PC-9 (cell line): ENCODE results near the gene ZNRF3. TPM values are rescaled to one million over a fixed set of nuclear protein-coding genes. Genes with fewer than 3 reads are reported as not detected.

Source experiments
- BruUV-seq: library from RNA; stranded (reverse); fragments of 400-500 nt; replicated peaks from 2 replicates; lab custom pipeline; 2021; lab: Mats Ljungman, UMichigan
- CTCF ChIA-PET: fragments of 300-600 bp; sonication (Branson Sonifier 250); formaldehyde crosslinking; loops from one replicate; lab custom pipeline; 2022; ENCODE audit warnings: antibody characterized with exemption; lab: Charles Lee
- POLR2A ChIA-PET: fragments of 300-600 bp; sonication (Branson Sonifier 250); formaldehyde crosslinking; loops from one replicate; lab custom pipeline; 2022; ENCODE audit warnings: antibody characterized with exemption; ENCODE audit not compliant: unreplicated experiment; lab: Charles Lee
- DNase-seq, 2 experiments: peaks; one replicate each; pipeline versions ENCODE4 v3.0.0 to v3.0.0-alpha.2; 2015 to 2022; ENCODE audit warnings: mixed read lengths in 1 of 2
- H2AFZ ChIP-seq: fragments of 200-600 bp; sonication (generic); 2 replicates; pipeline ENCODE4 v1.8.1; 2017; ENCODE audit warnings: antibody characterized with exemption
- H3F3A ChIP-seq: fragments of 200-600 bp; sonication (generic); 2 replicates; pipeline ENCODE4 v1.8.1; 2017; ENCODE audit warnings: antibody characterized with exemption, mild to moderate bottlenecking, low read depth; ENCODE audit not compliant: insufficient read depth
- H3K27ac ChIP-seq: fragments of 200-600 bp; sonication (generic); 2 replicates; pipeline ENCODE4 v1.6.1; 2016; ENCODE audit warnings: mixed run types
- H3K27me3 ChIP-seq: fragments of 200-600 bp; sonication (generic); 2 replicates; pipeline ENCODE4 v1.6.1; 2016; ENCODE audit warnings: low read depth, mixed run types; ENCODE audit not compliant: insufficient read depth
- H3K36me3 ChIP-seq: fragments of 200-600 bp; sonication (generic); 2 replicates; pipeline ENCODE4 v1.6.1; 2016; ENCODE audit warnings: low read depth, mixed run types
- H3K4me1 ChIP-seq: fragments of 200-600 bp; sonication (generic); replicated peaks from 2 replicates; pipeline ENCODE4 v1.6.1; 2016; ENCODE audit warnings: mixed run types; ENCODE audit not compliant: insufficient read depth
- H3K4me2 ChIP-seq: fragments of 200-600 bp; sonication (generic); 2 replicates; pipeline ENCODE4 v1.6.1; 2017; ENCODE audit warnings: mixed run types
- H3K4me3 ChIP-seq: fragments of 200-600 bp; sonication (generic); 2 replicates; pipeline ENCODE4 v1.6.1; 2016; ENCODE audit warnings: mixed run types
- H3K79me2 ChIP-seq: fragments of 200-600 bp; sonication (generic); 2 replicates; pipeline ENCODE4 v1.6.1; 2017; ENCODE audit warnings: low read depth, mixed run types
- H3K9me2 ChIP-seq: fragments of 200-600 bp; sonication (generic); 2 replicates; pipeline ENCODE4 v1.8.1; 2017; ENCODE audit warnings: mild to moderate bottlenecking; ENCODE audit not compliant: insufficient read depth
- H3K9me3 ChIP-seq: fragments of 200-600 bp; sonication (generic); 2 replicates; pipeline ENCODE4 v1.8.1; 2016; ENCODE audit warnings: low read depth; ENCODE audit not compliant: insufficient read depth
- H4K20me1 ChIP-seq: fragments of 200-600 bp; sonication (generic); 2 replicates; pipeline ENCODE4 v1.8.1; 2017; ENCODE audit not compliant: insufficient read depth
- CTCF ChIP-seq: fragments of 200-600 bp; sonication (generic); conservative IDR thresholded peaks from 2 replicates; pipeline ENCODE4 v1.6.1; 2017; ENCODE audit warnings: mixed run types, antibody characterized with exemption, mild to moderate bottlenecking, moderate library complexity
- EZH2 ChIP-seq: fragments of 200-600 bp; sonication (generic); IDR thresholded peaks from 2 replicates; pipeline ENCODE4 v1.8.0; 2017; ENCODE audit warnings: antibody characterized with exemption, low read depth
- intact Hi-C: fragments of 100-400 bp; cut with micrococcal nuclease; formaldehyde crosslinking; loops from one replicate; pipeline ENCODE4 v1.10.0; 2022; ENCODE audit not compliant: unreplicated experiment
- total RNA-seq: library from RNA; stranded (reverse); gene quantifications from 2 replicates; pipeline ENCODE4 v1.2.3, GENCODE V29; 2021

ZNRF3 gene
- total RNA-seq, 1 experiment from 2014 or later: 5.2 TPM

GRCh38 chr22:29044657-29045176, 161.3 kb downstream of the ZNRF3 start:
- H3F3A ChIP-seq: peaks cover 17% of the 10 kb centered on the region
- H2AFZ ChIP-seq: no peak overlapping the region
- no peak overlapping the region for H3K4me3 ChIP-seq
- no peak for DNase-seq
- H3K36me3 ChIP-seq: no peaks in the 10 kb centered on the region
- H3K9me3 ChIP-seq: no peaks in the 10 kb centered on the region
- no peaks in the 10 kb centered on the region for H3K27me3 ChIP-seq
- peak overlapping the region; percentile 50; the same call in 1 of the 2 replicates for H3K27ac ChIP-seq
- intact Hi-C loops: loop anchor here (5.0 to 10.0 kb wide), 2 partner anchors 110 to 203 kb away; no protein-coding TSS in a partner anchor
- peaks cover 22% of the 10 kb centered on the region for H3K4me1 ChIP-seq
- H3K4me2 ChIP-seq: peak overlapping the region; percentile 46; the same call in 1 of the 2 replicates
- ChIA-PET CTCF (interaction anchor here (0.7 kb wide), 1 partner anchor 117 kb away, joined by 3 read pairs; no protein-coding TSS in a partner anchor), POLR2A (interaction anchor here (0.6 kb wide), 1 partner anchor 215 kb away, joined by 3 read pairs; no protein-coding TSS in a partner anchor)
- H4K20me1 ChIP-seq: peaks cover 3% of the 10 kb centered on the region; the same call in 1 of the 2 replicates
- no peak for TF ChIP-seq EZH2
- TF ChIP-seq CTCF: no peak
- no peaks in the 10 kb centered on the region for H3K79me2 ChIP-seq
- BruUV-seq: no TSS peak
- H3K9me2 ChIP-seq: no peaks in the 10 kb centered on the region

GRCh38 chr22:29048822-29049654, 165.7 kb downstream of the ZNRF3 start:
- Histone ChIP-seq H3K4me2 (no peak overlapping the region), H3K27ac (no peak overlapping the region), H3K9me2 (no peaks in the 10 kb centered on the region), H3K9me3 (no peaks in the 10 kb centered on the region), H3K4me1 (peaks cover 8% of the 10 kb centered on the region), H3F3A (peaks cover 7% of the 10 kb centered on the region), H3K4me3 (no peak overlapping the region), H3K79me2 (no peaks in the 10 kb centered on the region), H3K36me3 (no peaks in the 10 kb centered on the region), H3K27me3 (no peaks in the 10 kb centered on the region), H2AFZ (no peak overlapping the region), H4K20me1 (no peaks in the 10 kb centered on the region)
- TF ChIP-seq CTCF: no peak
- TF ChIP-seq EZH2: no peak
- POLR2A ChIA-PET: no interaction called here
- no TSS peak for BruUV-seq
- intact Hi-C loops: loop anchor here (10.0 kb wide), 1 partner anchor 106 kb away; no protein-coding TSS in a partner anchor
- CTCF ChIA-PET: no interaction called here
- DNase-seq: no peak

- Histone ChIP-seq H3F3A (no peaks in the 10 kb centered on the region), H3K4me1 (peaks cover under 1% of the 10 kb centered on the region), H3K4me3 (no peak overlapping the region), H3K9me2 (no peaks in the 10 kb centered on the region), H3K27me3 (no peaks in the 10 kb centered on the region), H3K9me3 (no peaks in the 10 kb centered on the region), H3K27ac (no peak overlapping the region), H4K20me1 (no peaks in the 10 kb centered on the region), H2AFZ (no peak overlapping the region), H3K79me2 (no peaks in the 10 kb centered on the region), H3K4me2 (no peak overlapping the region), H3K36me3 (no peaks in the 10 kb centered on the region)
- ChIA-PET CTCF (no interaction called here), POLR2A (no interaction called here)
- intact Hi-C loops: loop anchor here (10.0 kb wide), 1 partner anchor 105 kb away; no protein-coding TSS in a partner anchor
- no peak for DNase-seq
- BruUV-seq: no TSS peak
- TF ChIP-seq CTCF (no peak), EZH2 (no peak)
Observed at GRCh38 chr22:29049655-29050263, 166.4 kb downstream of the ZNRF3 start.
